ENCODE data around the gene RNF38.

- TF ChIP-seq POLR2A (IDR thresholded peaks at IDR 0.05) = no peak
- no peak for TF ChIP-seq CTCF (IDR thresholded peaks at IDR 0.05)
Observed at GRCh38 chr9:36337865-36338264, 62.2 kb downstream of the RNF38 start.
